Retina (tissue), 1 donor: ENCODE results near the gene NFATC1.
A peak's percentile ranks its signal among the peaks of the same experiment; 100 is the strongest.

Experiments used
- DNase-seq: peaks from one replicate; pipeline ENCODE4 v3.0.0-alpha.2; 2016

NFATC1 gene

DNA sequence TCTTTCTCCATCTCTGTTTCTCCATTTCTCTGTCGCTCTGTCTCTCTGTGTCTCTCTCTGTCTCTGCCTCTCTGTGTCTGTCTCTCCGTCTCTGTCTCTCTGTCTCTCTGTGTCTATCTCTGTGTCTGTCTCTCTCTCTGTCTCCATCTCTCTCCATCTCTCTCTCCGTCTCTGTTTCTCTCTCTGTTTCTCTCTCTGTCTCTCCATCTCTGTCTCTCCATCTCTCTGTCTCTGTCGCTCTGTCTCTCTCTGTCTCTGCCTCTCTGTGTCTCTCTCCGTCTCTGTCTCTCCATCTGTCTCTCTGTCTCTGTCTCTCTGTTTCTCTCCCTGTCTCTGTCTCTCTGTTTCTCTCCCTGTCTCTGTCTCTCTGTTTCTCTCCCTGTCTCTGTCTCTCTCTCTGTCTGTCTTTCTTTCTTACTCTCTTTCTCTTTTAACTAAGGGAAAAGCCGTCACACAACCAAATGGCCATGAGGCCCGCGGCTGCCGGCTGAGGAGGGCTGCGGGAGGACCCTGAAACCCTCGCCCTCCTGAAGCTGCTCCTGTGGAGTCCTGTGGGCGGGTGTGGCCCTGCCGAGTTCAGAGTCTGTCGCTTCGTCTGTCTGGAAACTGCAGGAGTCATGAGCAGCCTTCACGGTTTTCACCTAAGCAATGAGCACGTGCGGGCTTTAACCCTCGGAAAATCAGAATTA, 29.3 kb downstream of the NFATC1 start:
- DNase-seq: peak; percentile 39

DNA sequence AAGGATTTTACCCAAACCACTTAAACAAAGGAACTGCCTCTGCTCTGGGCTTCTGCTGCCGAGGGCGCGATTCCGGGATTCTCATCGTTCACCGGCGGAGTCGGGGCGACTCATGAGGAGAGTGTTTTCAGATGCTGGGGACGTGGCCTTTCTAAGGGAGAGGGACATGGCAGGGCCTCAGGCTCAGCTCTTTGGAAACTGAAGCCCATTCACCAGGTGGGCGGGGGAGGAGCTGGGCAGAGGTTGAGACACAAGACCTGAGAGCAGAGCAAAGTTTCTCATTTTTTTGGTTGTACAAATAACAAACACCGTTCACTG, 29.8 kb downstream of the NFATC1 start:
- DNase-seq: no peak

DNA sequence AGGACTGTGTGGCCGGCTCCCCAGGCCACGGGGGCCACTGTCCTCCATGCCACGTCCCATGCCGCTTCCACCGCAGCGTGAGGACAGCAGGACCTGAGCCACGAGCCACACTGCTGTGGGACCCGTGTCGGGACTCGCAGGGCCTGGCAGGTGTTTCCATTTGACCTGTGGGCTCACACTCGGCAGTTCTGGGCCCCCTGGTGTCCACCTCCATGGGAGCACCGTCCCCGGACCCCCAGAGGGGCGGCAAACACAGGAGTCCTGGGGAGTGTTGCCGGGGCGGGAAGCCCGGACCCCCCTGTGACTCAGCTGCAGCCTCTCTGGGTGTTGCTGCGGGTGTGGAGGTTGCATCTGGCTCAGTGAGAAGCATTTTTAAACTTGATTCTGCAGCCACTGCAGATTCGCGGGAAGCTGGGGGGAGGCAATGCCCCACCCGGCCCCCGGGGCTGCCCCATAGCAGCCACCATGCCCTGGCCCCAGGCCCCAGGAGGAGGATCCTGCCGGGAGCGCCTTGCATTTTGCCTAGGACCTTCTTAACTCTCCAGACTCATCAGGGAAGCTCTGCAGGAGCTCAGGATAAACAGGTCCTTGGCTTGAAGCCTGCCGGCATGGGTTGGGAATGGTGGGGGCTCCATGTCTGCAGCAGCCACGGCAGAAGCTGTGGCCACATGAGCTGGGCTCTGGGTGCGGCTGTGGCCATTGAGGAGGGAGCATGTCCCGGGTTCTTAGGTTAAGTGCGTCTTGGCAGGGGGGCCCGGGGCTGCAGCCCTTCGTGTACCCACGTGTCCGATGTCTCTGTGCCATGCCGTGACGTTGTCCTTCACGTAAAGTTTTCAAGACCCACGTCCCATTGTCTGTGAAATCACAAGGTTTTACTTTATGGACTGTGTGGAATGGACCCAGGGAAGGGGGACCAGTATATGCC, 30.9 kb downstream of the NFATC1 start:
- no peak for DNase-seq

DNA sequence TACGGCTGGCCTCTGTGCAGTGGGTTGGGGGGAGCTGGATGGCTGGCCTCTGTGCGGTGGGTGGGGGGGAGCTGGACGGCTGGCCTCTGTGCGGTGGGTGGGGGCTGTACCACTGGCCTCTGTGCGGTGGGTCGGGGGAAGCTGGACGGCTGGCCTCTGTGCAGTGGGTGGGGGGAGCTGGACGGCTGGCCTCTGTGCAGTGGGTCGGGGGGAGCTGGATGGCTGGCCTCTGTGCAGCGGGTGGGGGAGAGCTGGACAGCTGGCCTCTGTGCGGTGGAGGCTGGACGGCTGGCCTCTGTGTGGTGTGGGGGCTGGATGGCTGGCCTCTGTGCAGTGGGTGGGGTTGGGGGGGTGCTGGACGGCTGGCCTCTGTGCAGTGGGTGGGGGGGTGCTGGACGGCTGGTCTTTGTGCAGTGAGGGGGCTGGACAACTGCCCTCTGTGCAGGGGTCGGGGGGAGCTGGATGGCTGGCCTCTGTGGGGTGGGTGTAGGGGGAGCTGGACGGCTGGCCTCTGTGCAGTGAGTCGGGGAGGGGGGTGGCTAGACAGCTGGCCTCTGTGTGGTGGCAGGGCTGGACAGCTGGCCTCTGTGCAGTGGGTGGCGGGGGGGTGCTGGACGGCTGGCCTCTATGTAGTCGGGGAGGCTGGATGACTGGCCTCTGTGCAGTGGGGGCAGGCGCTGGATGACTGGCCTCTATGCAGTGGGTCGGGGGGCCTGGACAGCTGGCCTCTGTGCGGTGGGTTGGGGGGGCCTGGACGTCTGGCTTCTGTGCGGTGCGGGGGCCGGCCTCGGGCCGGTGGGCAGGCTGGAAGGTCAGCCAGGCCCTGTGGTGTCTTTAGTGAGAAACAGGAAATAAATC, 31.9 kb downstream of the NFATC1 start:
- DNase-seq: no peak

DNA sequence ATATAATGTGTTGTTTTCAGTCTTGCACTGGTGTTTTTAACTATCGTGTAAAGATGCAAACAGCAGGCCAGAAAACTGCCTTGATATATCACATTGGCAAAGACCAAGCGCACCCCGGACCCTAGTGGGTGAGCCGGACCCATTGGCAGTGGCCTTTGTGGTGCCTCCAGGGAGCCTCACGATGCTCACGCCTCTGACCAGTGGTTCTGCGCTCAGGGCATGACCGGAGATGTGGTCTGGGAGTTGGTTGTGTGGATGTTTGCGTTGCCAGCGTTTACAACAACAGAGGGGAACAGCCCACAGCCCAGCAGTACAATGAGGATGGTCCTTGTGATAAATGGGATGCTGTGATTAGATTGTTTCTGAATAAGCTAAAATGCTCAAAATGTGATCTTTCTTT, 32.6 kb downstream of the NFATC1 start:
- no peak for DNase-seq

DNA sequence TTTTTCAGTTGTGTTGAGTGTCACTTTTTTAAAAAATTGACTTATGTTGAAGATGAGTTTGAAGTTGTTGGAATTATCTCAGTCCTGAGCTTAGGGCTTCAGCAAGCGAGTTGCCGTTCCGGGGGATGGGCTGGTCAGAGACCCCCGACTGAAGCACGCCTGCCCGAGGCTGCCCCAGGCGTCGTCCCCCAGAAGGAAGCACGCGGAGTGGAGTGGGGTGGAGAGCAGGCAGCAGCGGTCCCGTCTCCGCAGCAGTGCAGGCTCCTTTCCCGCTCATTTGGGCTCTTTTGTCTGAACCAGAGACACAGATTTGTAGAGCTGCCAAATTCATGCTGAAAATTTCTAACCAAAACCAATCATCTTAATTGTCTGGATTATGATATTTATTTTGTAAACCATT, 33.7 kb downstream of the NFATC1 start:
- DNase-seq: no peak

DNA sequence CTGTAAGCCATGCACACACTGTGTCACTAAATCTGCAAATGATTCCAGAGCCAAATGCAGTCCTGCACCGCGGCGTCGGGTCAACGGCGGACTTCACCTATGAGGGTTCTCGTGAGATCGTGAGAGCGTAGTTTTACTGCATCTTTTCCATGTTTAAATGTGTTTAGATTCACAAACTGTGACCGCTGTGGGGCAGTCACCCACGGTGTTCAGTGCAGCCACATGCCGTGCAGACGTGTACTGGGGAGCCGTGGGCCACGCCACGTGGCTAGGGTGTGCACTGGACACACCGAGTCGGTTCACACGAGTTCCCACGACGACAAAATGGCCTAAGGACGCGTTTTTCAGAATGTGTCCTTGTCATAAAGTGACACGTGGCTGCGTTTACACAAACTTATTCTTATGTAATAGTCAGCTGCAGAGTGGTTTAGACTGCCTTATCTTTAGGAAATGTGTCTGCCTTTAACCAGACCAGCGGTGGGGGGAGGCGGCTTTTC, 34.1 kb downstream of the NFATC1 start:
- no peak for DNase-seq

DNA sequence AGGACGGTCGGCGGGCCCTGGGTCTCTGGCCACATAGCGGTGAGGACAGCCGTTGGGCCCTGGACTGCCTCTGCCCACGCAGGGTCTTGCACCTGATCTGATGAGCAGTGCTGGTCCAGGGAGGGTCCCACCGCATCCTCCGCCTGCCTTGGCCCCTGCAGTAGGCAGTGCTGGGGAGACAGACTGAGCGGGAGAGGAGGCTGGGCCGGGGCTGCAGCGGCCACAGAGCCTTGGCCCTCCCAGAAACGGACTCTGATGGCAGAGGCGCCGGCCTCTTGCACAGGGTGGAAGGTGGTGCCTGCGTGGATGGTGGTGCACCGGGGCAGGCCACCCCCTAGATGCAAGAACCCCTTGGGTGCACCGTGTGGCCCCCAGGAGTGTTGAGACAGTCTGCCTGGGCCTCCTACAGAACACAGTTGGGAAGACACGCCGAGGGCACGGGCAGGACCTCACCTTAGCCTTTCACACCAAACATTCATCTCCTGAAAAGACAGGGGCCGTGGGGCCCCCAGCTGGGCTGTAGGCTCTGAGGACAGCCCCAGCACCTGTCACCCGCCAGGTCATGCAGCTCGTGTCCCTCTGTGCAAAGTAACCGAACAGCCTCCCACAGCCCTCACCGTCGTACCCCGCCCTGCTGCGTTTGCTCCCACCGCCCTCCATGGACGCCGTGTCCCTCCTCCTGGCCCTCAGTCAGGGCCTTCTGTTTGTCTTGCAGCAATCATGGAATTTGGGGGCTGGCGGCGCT, 36.8 kb downstream of the NFATC1 start:
- no peak for DNase-seq

DNA sequence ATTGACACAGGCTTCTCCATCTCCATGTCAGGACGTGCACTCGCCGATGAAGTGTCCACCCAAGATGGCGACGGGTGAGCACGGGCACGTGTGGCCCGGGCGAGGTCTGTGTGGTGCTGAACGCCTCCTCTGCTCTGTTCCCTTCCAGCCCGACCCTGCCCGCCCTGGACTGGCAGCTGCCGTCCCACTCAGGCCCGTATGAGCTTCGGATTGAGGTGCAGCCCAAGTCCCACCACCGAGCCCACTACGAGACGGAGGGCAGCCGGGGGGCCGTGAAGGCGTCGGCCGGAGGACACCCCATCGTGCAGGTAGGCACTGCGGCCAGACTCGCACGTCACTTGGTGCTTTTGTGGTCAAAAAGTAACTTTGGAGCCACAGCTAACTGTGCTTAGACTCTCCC, 37.7 kb downstream of the NFATC1 start:
- DNase-seq: no peak

DNA sequence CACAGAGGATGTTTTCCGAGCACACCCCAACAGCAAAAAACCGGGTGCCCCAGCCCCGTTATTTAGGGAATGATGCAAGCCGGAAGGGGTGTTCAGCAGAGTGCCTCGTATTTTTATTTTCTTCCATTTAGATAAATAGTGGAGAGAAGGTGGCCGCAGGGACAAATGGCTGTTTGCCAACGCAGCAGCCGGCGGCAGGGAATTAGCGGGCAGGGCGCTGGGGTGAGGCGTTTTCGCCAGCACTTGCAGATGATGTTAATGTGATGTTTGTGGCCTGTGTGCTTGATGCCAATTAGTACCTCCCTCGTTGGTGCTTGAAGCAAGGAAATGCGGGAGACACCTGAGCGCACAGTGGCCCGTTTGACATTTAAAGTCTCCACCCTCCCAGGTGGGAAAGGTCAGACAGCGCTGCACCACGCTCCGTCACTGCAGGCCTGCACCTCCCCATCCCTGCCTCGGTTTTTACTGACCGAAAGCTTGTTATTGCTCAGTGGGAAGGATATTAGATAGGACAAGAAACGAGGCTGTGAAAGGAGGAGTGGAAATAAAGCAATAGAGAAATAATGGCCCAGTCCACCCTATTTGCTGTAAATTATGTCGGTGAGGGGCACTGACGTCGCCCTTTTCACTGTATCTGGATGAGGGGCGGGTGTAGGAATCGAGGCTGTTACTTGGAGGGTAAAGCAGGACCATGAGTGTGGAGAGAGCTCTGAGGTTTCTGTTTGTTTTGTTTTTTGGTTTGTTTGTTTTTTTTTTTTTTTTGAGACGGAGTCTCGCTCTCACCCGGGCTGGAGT, 39.1 kb downstream of the NFATC1 start:
- DNase-seq: no peak

DNA sequence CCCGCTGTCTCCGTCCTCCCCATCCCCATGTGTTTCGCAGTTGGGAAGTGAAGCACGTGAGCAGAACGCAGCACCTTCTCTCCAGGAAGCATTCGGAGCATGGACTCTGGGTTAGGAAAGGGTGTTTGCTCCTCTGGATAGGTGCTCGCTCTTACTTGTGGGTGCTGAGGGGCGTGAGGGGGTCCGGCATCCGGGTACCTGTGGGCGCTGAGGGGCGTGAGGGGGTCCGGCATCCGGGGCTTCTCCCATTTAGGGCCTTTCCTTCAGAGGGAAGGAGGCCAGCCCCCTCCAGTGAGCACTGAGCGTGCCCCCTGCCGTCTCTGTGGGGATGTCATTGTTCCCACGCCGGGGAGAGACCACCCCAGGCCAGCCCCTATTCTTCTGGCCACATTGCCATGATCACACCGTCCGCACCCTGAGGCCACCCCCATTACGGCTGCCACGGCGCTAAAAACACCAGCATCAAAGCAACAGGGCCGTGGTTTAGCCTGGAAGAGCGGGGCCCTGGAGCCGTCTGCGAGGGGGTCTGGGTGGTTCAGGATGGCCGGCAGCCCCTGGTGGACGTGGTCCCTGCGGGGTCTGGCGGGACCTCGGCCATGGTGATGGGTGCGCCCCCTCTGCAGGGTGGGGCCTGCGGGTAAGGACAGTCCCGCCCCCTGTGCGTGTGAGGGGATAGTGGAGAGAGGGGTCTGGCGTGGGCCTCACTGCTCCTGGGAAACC, 41.0 kb downstream of the NFATC1 start:
- DNase-seq: no peak

DNA sequence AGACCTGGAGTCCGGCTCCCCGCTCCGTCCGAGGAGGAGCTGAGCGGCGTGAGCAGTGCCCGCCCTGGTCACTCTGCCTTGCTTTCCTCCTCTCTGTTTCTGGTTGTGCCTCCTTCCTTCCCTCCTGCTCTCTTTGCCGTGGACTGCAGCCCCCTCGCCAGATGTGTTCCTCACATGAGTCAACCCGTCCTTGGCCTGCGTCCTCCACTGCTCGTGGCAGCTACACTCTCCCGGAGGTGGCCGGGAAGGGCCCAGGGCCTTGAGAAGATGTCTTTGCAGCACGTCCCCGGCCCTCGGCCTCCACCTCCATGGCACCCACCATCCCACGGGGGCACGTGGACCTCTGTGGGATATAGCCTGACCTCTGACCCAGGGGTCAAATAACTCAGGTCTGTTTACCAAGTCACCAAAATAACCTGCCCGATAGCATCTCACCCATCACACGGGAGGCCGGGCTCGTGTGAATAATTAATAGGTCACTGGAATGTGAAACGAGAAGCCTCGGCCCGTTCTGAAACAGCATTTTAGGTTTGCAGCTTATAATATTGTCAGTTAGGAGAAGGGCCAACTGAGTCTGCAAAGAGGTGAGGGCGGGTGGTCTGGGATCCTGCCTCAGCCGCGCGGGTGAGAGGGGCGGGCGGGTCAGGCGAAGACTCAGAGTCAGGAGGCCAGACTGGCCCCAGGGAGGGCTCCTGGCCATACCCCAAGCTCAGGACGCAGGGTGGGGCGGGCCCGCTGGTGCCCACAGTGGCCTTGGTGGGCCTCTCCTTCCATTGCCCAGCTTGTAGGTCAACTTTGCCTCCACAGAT, 42.6 kb downstream of the NFATC1 start:
- no peak for DNase-seq

DNA sequence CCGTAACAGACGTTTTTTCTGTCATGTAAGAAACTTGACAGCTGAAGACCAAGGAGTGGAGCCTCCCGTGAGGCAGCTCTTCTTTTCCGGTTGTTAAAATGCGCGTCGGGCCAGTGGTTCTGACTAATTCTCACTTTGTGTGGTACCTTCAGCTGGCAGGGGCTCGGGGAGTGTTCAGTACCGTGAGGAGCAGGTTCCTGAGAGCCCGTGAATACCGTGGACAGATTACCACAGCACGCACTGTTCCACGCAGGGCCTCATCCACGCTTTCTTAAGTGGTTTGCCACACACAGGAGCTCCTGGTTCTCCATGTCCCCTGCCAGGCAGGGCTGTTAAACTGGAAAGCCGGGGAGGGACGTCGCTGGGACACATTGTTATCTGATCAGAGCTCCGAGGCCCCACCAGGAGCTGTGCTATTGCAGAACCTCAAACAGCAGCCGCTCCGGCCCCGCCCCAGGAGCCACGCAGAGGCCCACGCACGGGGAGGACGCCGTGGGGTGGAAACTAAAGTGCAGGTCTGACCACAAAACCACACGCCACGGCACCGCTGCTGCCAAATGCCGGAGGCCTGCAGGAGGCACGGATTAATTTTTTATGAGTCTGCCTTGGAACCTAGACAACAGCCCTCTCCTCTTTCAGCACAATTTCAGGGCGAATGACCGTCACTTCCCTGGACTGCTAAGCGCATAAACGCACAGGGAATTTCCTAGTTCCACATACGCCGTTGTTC, 43.3 kb downstream of the NFATC1 start:
- DNase-seq: peak; percentile 61

DNA sequence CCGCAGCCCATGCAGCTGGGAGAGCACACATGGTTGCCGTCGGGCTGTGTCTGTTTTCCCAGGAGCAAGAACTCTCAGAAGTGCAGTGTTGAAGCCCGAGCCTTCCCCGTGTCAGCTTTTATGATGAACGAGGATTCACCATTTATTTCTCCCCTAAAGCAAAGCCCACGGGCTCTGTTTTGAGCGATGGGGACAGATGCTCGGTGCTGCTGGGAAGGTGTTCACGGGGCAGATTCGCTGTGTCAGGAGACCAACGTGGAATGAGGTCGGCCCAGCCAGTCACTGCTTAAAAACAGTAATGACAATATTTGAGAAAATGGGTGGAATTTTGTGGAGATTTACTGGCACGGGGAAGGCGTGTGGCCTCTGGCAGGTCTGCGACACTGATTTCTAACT, 43.9 kb downstream of the NFATC1 start:
- DNase-seq: peak; percentile 30

DNA sequence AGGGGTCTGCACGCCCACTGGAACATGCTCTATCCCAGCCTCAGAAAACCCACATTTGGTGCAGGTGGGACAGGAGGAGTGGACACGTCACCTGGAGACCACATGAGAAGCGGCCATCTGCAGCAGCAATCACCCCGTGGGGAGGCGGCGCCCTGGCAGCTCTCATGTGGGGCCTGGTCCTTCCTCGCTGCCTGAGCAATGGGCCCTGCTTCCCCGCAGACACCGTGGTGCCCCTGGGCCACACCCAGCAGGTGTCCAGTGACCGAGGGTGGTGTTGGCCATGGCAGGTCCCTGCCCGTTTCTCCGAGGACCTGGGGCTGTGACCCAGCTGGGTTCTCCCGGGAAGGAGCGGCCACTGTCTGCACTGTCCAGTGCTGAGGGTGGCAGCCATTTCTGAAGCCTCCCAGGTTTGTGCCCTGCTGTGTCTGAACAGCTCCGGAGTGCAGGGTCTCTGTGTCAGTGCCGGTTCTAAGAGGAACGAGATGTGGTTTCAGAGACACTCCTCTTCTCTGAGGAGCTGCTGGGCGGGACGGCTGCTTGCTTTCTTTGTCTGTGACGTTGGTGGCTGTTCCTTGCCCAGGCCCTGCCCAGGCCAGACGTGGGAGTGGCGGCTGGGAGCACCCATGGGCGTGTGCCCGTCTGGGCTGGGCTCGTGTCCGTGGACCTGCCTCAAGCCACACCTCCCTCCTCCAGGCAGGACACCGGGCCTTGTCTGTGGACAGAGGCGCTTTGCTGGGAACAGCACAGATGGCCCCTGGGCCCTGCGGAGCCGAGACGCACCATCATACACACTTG, 44.8 kb downstream of the NFATC1 start:
- DNase-seq: no peak

DNA sequence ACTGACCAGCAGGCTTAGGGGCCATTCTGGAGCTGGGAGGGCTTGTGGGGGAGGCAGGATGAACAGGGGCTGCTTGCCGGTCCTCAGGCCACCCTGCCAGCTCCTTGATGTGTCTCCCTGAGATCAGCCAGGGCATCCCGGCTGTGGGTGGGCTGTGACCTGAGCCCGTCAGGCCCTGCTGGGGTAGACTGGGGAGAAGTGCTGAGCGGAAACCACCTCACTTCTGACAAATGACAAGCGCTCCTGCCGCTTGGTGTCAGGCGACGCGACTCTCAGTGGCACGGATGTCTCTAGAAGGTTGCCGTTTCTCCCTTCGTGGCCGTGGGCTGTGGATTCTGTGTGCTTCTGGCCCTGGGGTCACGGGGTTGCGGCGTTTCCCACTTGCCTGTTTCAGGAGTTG, 45.7 kb downstream of the NFATC1 start:
- DNase-seq: no peak

DNA sequence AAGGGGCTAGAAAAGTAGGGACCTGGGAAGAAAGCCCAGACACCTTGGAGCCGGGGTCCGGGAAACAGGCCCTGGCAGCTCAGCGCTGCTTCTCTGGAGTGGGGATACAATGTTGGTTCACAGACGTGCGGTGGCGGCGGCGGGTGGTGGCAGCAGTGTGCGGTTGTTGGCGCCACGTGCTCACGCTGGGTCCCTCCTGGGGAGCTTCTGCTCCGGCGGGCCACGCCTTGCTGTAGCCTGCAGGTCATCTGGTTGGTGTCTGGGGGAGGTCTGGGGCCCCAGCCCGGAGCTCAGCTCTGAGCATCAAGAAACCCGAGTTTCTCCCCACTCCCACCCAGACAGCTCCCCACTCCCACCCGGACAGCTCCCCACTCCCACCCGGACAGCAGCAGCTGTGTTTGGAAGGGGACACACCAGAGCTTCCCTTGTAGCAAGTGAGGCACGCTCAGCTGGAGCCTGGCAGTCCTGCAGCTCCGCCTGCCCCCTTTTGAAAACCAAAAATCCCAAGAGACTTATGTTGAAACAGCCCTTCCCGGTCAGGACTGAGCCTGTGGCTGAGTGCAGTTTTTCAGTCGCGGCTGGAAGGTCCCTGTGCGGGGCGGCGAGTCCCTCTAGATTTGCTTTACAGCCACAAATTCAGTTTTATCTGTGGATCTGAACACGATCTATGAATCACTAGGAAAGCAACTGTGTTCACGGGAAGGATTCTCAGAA, 46.9 kb downstream of the NFATC1 start:
- no peak for DNase-seq

DNA sequence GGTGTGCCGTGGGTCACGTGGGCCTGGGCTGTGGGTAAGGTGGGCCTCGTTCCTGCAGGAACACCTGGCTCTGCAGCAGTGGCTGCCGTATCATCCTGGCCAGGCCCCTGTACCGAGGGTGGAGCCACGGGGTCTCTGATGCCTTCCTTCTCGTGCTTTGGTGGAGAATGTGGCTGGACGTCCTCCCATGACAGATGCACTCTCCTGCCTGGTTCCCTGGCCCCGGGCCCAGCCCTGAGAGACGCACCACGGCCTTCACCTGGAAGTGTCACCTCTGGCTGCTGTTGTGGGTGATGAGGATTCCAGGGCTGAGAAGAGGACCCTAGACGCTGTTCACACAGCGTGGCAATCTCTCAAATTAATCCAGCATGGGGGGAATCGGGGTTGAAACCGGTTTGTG, 49.5 kb downstream of the NFATC1 start:
- no peak for DNase-seq
